ENCODE measurements around the gene SMIM43.
"Not testable (repeated sequence)": the region's sequence is repeated elsewhere in the genome, so short reads cannot be mapped to it uniquely, and the experiment has no call there.

SMIM43 gene

DNA sequence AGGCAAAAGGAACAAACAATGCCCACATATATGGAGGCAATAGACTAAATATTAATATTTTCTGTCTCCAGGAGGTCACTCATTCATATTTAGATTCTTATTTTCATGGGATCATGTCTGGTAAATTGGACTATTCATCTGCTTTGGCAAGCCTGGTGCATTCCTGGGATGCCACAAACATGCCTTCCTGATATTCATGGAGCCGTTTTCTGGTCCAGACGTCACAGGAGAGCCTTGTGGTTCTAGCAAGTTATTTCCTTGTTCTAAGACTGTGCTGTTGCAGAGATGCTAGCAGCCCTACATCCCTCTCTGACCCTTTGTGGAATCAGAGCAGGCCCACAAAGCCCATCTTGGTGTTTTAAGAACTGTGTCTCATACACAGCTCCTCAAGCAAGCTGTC lies 20.0 kb upstream of the SMIM43 start:
- no peak for DNase-seq (ENCODE audit: extremely low spot score, insufficient read length, low read depth)
- FAIRE-seq: no peak

DNA sequence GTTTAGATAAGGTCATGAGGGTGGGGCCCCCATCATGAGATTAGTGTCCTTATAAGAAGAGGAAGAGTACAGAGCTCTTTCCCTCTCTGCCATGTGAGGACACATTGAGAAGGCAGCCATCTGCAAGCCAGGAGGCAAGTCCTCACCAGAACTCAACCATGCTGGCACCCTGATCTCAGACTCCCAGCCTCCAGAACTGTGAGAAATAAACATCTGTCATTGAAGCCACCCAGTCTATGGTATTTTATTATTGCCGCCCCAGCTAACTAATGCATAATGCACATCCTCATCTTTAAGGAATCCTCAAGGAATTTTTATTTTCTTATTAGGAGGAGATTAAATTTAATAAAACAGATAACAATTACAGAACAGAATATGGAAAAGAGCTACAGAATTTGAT lies 19.4 kb upstream of the SMIM43 start:
- no peak for FAIRE-seq
- DNase-seq (ENCODE audit: extremely low spot score, insufficient read length, low read depth): no peak

DNA sequence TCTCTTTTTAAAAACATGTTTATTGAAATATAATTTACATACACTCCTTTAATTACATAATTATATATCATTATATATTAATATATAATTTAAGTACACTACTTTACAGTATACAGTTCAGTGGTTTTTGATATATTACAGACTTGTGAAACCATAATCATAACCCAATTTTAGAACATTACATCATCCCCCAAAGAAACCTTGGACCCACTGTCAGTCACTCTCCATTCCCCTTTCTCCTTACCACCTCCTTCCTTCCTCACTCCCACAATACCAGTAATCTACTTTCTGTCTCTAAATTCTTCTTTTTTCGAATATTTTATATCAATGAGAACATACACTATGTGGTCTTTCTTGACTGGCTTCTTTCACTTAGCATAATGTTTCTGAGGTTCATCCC lies 18.2 kb upstream of the SMIM43 start:
- no peak for FAIRE-seq
- DNase-seq (ENCODE audit: extremely low spot score, insufficient read length, low read depth): no peak

DNA sequence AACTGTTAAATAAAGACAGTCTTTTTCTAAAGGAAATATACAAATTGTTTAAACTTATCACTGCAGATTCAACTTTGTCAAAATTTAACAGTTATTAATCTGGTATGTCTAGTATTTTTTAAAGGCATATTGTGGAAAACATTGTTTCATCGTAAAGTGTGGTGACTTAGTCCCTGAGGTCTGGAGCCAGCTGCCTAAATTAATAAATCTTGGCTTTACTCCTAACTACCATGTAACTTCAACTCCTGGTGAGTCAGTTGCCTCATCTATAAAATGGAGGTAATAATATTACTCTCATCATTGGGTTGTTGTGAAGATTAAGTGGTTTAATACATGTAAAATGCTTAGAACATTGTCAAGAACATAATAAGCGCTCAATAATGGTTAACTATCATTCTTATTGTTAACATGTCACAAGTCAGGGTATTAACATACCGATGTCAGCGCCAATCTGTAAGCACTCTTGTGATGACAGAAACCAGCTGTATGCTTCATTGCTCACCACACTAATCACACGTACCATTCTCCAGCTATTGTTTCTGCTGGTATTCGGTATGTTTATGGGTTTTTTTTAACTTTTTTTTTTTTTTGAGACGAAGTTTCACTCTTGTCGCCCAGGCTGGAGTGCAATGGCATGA lies 14.1 kb upstream of the SMIM43 start:
- DNase-seq (ENCODE audit: extremely low spot score, insufficient read length, low read depth) (no peak), FAIRE-seq (no peak)

GRCh38 chr4:121777625-121778024 lies 12.7 kb upstream of the SMIM43 start:
- FAIRE-seq: no peak
- DNase-seq (ENCODE audit: extremely low spot score, insufficient read length, low read depth): no peak

DNA sequence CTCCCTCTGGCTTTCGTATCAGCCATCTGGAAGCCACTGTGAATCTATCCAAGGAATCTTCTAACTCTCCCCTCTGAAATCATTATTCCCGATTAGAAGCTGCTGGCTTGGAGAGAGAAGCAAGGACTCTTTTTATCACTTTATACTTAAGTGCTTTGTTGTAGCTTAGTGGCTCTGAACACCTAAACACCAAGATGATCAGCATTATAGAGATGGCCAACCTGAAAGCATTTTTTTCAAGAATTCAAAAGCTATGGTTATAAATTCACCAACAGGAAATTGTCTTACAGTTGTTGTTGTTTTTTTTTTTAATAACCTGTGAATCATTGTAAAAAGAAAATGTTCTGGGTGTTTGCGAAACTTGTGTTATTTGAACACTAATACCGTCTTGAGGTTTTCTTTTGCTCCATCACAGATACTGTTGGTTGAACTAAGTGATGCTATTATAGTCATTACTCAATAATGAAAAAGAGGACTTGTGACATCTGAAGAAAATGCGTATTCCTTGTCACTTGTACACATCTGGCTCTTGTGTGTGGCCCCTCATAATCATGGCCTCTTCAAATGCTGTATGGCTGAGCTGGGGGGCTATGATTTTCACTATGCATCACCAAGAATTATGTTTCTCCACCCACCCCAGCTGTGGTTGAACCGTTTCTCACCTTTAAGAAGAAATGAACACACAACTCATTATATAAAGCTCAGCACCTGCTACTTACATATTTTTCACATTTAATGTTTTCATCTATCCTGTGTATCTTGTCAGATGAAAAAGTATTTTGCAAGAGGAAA lies 11.8 kb upstream of the SMIM43 start:
- no peak for FAIRE-seq
- no peak for DNase-seq (ENCODE audit: extremely low spot score, insufficient read length, low read depth)

GRCh38 chr4:121773883-121774282 lies 8.9 kb upstream of the SMIM43 start:
- FAIRE-seq: no peak
- DNase-seq (ENCODE audit: extremely low spot score, insufficient read length, low read depth): no peak

DNA sequence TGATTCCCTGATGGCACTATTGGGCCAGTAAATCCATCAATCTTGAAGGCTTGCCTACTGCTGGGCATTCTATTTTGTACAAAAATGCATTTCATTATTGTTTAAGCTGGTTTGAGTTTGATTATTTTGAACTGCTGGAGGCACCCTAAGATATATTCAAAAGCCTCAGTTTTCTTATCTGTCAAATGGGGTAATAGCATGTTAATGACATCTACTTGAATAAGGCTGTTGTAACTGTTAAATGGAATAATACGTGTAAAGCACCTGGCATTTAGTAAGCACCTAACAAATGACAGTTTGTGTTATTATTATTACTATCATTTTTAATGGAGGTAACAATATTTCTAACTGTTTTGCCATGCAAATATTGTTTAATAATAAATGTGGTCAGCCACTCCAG lies 6.9 kb upstream of the SMIM43 start:
- no peak for DNase-seq (ENCODE audit: extremely low spot score, insufficient read length, low read depth)
- FAIRE-seq: no peak

GRCh38 chr4:121769341-121769740 lies 4.4 kb upstream of the SMIM43 start:
- FAIRE-seq: no peak
- DNase-seq (ENCODE audit: extremely low spot score, insufficient read length, low read depth): no peak

- no peak for FAIRE-seq
- no peak for DNase-seq (ENCODE audit: extremely low spot score, insufficient read length, low read depth)
Observed at GRCh38 chr4:121767166-121767565, 2.2 kb upstream of the SMIM43 start.

DNA sequence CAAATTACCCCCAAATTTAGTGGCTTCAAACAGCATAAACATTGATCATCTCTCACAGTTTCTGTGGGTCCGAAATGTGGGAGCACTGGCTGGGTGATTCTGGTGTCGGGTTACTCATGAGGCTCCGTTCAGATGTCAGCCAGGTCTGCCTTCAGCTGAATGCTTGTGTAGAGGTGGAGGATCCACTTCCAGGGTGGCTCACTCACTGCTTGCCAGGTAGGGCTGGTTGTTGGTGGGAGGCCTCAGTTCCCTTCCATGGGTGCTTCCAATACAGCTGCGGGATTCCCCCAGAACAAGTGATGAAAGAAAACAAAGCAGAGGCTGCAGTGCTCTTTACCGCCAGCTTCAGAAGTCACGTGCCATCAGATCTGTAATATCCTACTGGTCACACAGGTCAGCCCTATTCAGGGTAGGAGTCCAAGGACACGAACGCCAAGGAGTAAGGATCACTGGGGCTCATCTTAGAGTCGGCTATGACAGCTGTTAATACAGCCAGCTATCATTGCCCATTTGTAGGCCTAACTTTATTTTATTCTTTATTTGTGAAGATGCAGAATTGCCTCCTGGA lies 1.1 kb upstream of the SMIM43 start:
- no peak for DNase-seq (ENCODE audit: extremely low spot score, insufficient read length, low read depth)
- FAIRE-seq: no peak

GRCh38 chr4:121765368-121765705 lies 373 bp upstream of the SMIM43 start:
- DNase-seq (ENCODE audit: extremely low spot score, insufficient read length, low read depth) (no peak), FAIRE-seq (no peak)

- DNase-seq (ENCODE audit: extremely low spot score, insufficient read length, low read depth) (no peak), FAIRE-seq (no peak)
Observed at GRCh38 chr4:121764303-121764701, 662 bp downstream of the SMIM43 start.

GRCh38 chr4:121760205-121760604 lies 4.8 kb downstream of the SMIM43 start:
- DNase-seq (ENCODE audit: extremely low spot score, insufficient read length, low read depth) (no peak), FAIRE-seq (no peak)

DNA sequence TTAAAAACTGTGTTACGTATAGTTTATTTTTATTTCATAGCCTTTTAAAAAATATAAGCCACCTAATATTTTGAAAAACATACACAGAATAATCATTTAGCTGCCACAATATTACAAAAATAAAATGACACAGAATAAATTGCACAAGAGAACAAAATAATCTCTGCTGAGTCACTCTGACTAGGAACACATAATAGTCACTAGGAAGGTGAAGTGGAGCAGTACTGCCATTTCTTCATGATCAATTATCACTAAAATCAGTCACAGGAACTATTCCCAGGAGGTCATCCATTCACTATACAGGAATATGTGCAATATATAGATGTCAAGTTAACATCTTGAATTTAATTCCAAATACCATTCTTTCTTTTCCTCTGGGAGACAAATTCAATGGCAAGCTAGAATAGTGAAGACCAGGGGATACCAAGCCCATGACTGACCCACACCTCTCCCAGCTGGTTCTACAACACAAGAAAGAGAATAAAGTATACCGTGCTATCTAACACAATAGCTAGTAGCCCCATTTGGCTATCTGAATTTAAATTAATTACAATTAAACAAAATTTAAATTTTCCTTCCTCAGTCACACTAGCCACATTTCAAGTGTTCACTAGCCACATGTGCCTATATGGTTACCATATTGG lies 5.9 kb downstream of the SMIM43 start:
- no peak for DNase-seq (ENCODE audit: extremely low spot score, insufficient read length, low read depth)
- FAIRE-seq: no peak

- not testable (repeated sequence) for DNase-seq (ENCODE audit: extremely low spot score, insufficient read length, low read depth); FAIRE-seq
Observed at GRCh38 chr4:121752142-121752541, 12.8 kb downstream of the SMIM43 start.

- FAIRE-seq (no peak), DNase-seq (ENCODE audit: extremely low spot score, insufficient read length, low read depth) (no peak)
Observed at GRCh38 chr4:121749225-121749624, 15.7 kb downstream of the SMIM43 start.

DNA sequence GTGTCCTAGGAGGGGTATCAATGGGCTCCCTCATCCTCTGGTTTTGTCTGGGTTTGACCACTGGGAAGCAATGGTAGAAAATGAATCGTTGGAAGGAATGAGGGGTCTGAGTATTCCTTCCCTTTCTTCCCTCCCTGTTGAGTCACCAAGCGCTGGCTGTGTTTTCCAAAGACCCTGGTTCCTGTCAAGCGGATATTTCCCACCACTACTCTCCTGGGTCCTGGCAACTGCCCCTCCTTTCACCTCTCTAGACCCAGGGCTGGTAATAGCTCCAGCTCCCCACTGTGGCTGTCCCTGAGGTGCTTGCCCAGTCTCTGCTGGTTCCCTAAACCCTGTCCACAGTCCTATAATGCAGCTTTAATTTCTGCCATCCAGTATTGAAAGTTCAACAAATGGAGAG lies 22.2 kb downstream of the SMIM43 start:
- no peak for FAIRE-seq
- no peak for DNase-seq (ENCODE audit: extremely low spot score, insufficient read length, low read depth)

DNA sequence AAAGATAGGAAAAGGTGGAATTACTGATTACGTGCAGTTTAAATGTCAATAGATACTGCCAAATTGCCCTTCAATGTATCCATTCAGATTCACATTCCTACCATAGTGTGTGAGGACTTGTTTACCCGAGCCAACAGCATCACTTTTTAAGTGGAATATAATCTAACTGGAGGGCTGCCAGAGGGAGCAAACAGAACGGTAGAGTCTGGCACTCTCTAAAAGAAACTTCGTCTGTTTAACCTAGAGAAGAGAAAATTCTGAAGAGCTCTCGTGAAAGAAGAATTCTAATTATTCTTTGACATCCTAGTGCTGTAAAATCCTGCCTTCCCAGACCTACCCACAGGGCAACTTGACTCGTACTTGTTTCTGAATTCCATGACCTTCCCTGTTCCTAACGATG lies 23.2 kb downstream of the SMIM43 start:
- FAIRE-seq: no peak
- no peak for DNase-seq (ENCODE audit: extremely low spot score, insufficient read length, low read depth)

GRCh38 chr4:121740796-121741409 lies 24.1 kb downstream of the SMIM43 start:
- FAIRE-seq: no peak

DNA sequence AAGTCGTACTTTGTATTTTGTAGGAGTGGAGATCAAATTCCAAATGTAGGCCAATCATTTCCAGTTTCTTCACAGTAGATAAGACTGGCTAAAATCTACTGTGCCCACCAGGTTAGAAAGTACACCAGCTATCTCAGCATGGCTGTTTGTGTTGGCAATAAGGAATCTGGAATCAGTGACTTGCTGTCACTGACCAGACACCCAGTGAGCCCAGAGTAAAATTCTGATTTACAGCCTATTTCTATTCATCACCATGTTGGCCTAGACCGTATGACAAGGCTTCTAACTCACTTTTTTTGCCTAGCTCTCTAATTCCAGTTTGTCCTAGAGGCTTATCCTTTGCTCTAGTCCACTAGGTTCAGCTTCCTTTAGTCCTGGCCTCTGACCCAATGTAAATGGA lies 25.4 kb downstream of the SMIM43 start:
- FAIRE-seq (no peak), DNase-seq (ENCODE audit: extremely low spot score, insufficient read length, low read depth) (no peak)

More at GRCh38 chr4:121740796-121741409, 24.1 kb downstream of the SMIM43 start:
- DNase-seq (ENCODE audit: extremely low spot score, insufficient read length, low read depth): no peak
